Measurements from ENCODE around the gene RAD1.

The RAD1 gene

GRCh38 chr5:34915139-34915855 lies at the start of gene RAD1, which contains the start of gene BRIX1:
RAD1 (minus strand) TSS chr5:34915504; CDS start chr5:34914892, 612 bp downstream.
BRIX1 (plus strand) TSS chr5:34915711; CDS start chr5:34915739, 28 bp downstream.
- Histone ChIP-seq H3K4me3 (ENCODE audit: low read depth, low read length) (peak within 1 kb of the TSS; percentile 78), H3K36me3 (ENCODE audit: control insufficient read depth in 2 of 2, insufficient read depth in 1 of 2, low read length in 2 of 2) (peaks cover 41 to 44% of the 10 kb centered on the region in 2 experiments), H3K4me1 (ENCODE audit: control insufficient read depth, insufficient read depth, low read length) (peaks cover 6% of the 10 kb centered on the region; the same call in 1 of the 2 replicates), H3K27ac (ENCODE audit: extremely low read depth, low read depth, low read length) (peak within 1 kb of the TSS; percentile 95), H3K9me3 (ENCODE audit: control insufficient read depth, insufficient read depth, low read depth, low read length) (no peaks in the 10 kb centered on the region)
- ChIA-PET POLR2A (interaction anchor here (0.6 to 6.1 kb wide), 26 partner anchors 9 to 429 kb away, joined by 3 to 152 read pairs (median 5); partner anchors contain the start of genes DNAJC21, RAI14 and TTC23L), CTCF (interaction anchor here (0.6 to 2.8 kb wide), 8 partner anchors 8 to 440 kb away, joined by 3 to 8 read pairs (median 6); no protein-coding TSS in a partner anchor)
- TF ChIP-seq ZNF248 (tag by site-specific recombination; IDR thresholded peaks at IDR 0.05) (no peak), ZNF114 (tag by site-specific recombination; IDR thresholded peaks at IDR 0.05) (no peak), ZNF214 (tag by site-specific recombination; IDR thresholded peaks at IDR 0.05; ENCODE audit: borderline replicate concordance) (no peak), ZNF324 (tag by site-specific recombination; IDR thresholded peaks at IDR 0.05) (peak; percentile 69; the same call in 1 of the 2 replicates), ZNF239 (tag by site-specific recombination; IDR thresholded peaks at IDR 0.05) (no peak), ZNF530 (tag by site-specific recombination; IDR thresholded peaks at IDR 0.05; ENCODE audit: low read depth) (no peak), ZNF19 (tag by site-specific recombination; IDR thresholded peaks at IDR 0.05; ENCODE audit: low read depth) (no peak), ZNF830 (tag by site-specific recombination; IDR thresholded peaks at IDR 0.05; ENCODE audit: low read depth) (no peak), YY1 (tag by site-specific recombination; IDR thresholded peaks at IDR 0.05) (peak; percentile 97), ZNF426 (tag by site-specific recombination; IDR thresholded peaks at IDR 0.05) (no peak), ZNF174 (tag by site-specific recombination; IDR thresholded peaks at IDR 0.05) (no peak), ELK4 (IDR thresholded peaks at IDR 0.05; ENCODE audit: borderline replicate concordance, low read depth, low read length) (peak; percentile 75; the same call in 1 of the 2 replicates), INSM2 (tag by site-specific recombination; IDR thresholded peaks at IDR 0.05) (peak; percentile 24; the same call in 1 of the 2 replicates), ZNF792 (tag by site-specific recombination; IDR thresholded peaks at IDR 0.05) (no peak), ZNF558 (tag by site-specific recombination; IDR thresholded peaks at IDR 0.05) (no peak), ZSCAN23 (tag by site-specific recombination; IDR thresholded peaks at IDR 0.05) (no peak), ZNF626 (tag by site-specific recombination; IDR thresholded peaks at IDR 0.05) (no peak), ZNF768 (tag by site-specific recombination; IDR thresholded peaks at IDR 0.05) (no peak), ZNF449 (tag by site-specific recombination; IDR thresholded peaks at IDR 0.05) (peak; percentile 86), BCL11B (tag by site-specific recombination; IDR thresholded peaks at IDR 0.05; ENCODE audit: low read depth) (peak; percentile 66), ZNF692 (tag by site-specific recombination; IDR thresholded peaks at IDR 0.05) (peak; percentile 91), KLF8 (tag by site-specific recombination; IDR thresholded peaks at IDR 0.05) (peak; percentile 79), ZNF843 (tag by site-specific recombination; IDR thresholded peaks at IDR 0.05) (peak; percentile 78), ZNF121 (tag by site-specific recombination; IDR thresholded peaks at IDR 0.05) (peak; percentile 39; the same call in 1 of the 2 replicates), REST (tag by site-specific recombination; IDR thresholded peaks at IDR 0.05) (no peak), ZSCAN18 (tag by site-specific recombination; IDR thresholded peaks at IDR 0.05) (no peak; the same call in 1 of the 2 replicates)
